Femur (tissue), 1 donor: ENCODE measurements around the gene ING2.

Experiments used
- DNase-seq: peaks from one replicate; pipeline ENCODE4 v3.0.0-alpha.2; 2017

ING2 gene

GRCh38 chr4:183503497-183504063 is 1.3 kb upstream of the ING2 start:
- DNase-seq, result no peak

GRCh38 chr4:183504064-183504929 is 561 bp upstream of the ING2 start:
- DNase-seq, result peak; percentile 99

- DNase-seq, result peak; percentile 94
Observed at GRCh38 chr4:183505611-183506388, 942 bp downstream of the ING2 start.

GRCh38 chr4:183506389-183506735 is 1.5 kb downstream of the ING2 start:
- no peak for DNase-seq

GRCh38 chr4:183507925-183508696 is 3.3 kb downstream of the ING2 start:
- DNase-seq, result no peak

- DNase-seq, result no peak
Observed at GRCh38 chr4:183508697-183509335, 4.0 kb downstream of the ING2 start.

DNA sequence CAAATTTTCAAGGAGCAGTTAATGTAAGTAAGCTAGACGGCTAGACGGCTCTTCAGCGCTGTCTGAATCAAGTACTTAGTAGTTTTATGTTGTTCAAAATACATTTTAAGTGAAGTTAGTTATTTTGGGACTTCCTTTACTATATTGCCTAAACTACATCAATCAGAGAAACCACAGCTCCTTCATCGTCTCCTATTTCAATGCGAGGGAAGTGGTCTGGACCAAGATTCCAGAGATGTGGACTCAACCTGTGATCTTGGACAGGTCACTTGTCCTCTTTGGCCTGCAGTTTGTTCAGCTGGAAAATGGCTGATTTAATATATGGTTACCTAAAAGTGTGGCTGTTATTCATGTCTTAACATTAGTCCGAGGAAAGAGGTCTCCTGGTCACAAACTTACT is 10.6 kb downstream of the ING2 start:
- no peak for DNase-seq

DNA sequence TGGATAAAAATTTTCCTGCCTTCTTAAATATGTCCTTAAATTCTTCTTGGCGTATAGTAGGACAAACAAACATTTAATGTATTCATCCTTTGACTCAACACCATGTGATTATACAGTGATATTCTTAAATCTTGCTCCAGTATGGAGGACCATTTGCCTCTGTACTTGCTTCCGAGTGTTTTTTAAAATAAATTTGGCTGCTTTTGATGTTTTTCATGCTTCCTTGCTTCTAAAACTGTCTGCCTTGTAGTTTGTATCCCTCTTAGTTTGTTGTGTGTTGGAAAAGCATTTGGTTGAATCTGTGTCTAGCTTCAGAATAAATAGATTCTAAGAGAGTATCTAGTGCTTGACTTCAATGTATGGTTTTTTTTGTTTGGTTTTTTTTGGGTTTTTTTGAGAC is 12.3 kb downstream of the ING2 start:
- DNase-seq, result no peak

- no peak for DNase-seq
Observed at GRCh38 chr4:183517781-183518180, 12.9 kb downstream of the ING2 start.

GRCh38 chr4:183522821-183523220 is 18.0 kb downstream of the ING2 start:
- DNase-seq, result no peak

GRCh38 chr4:183527326-183527725 is 22.5 kb downstream of the ING2 start:
- DNase-seq, result no peak

DNA sequence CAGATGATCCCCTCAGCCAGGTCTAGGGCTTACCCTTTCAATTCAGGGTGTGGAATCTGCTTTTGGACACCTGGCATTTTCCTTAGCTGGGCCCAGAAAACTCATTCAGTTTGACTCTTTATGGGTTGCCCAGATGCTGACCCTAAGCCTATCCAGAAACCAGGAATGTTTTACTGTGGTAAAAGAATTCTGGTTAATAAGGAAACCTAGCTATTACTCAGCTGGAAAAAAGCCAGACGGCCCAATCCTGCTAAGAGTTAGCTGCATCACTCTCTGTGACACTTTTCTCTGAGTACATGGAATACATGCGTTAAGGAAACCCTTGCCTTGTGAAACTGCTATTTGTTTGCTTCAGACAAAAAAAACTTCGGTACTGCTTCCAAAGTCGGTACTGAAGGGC is 28.0 kb downstream of the ING2 start:
- DNase-seq, result peak; percentile 40

GRCh38 chr4:183533698-183534097 is 28.8 kb downstream of the ING2 start:
- DNase-seq, result no peak

DNA sequence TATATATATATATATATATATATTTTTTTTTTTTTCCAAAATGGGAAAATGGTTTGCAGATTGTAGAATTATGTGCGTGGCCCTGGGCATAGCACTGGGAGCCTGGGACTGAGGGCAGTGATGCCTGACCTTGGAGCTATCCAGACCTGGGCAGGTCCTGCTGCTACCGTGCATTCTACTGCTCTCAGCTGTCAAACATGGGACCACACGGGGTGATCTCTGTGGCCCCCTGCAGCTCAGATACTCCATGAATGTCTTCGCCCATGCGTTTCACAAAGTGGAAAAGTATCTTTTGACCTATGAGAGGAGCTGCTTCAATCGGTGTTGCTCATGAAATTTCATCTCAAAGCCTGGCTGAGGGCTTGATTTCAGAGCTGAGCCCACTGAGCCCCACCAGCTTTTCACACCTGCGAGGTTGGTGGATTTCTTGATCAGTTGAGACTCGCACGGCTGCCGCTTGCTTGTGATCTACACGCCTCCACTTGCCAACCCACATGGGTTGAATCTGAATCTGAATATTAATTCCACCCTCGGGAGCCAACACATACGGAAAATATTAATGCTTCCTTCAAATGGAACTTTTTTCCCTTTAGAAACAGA is 35.7 kb downstream of the ING2 start:
- peak; percentile 35 for DNase-seq

- no peak for DNase-seq
Observed at GRCh38 chr4:183541010-183541751, 36.3 kb downstream of the ING2 start.

DNA sequence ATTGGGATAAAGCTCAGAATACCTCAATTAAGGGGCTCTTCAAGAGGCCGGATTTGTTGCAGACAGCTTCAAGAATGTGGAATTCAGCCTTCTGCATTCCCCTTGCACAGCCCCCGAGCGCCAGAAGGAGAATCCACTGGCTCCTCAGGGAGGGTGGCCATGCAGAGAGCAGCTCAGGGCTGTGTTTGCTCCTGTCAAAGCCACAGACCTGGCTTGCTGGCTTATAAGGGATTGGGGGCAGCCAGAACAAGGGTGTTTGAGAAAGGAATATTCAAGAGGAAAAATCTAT is 36.8 kb downstream of the ING2 start:
- no peak for DNase-seq

- DNase-seq, result no peak
Observed at GRCh38 chr4:183543435-183543834, 38.6 kb downstream of the ING2 start.

GRCh38 chr4:183544109-183544508 is 39.3 kb downstream of the ING2 start:
- DNase-seq, result no peak

- no peak for DNase-seq
Observed at GRCh38 chr4:183546376-183546775, 41.5 kb downstream of the ING2 start.

- no peak for DNase-seq
Observed at GRCh38 chr4:183548306-183548705, 43.4 kb downstream of the ING2 start.

GRCh38 chr4:183550345-183551093 is 45.7 kb downstream of the ING2 start:
- no peak for DNase-seq
